Measurements from ENCODE around the gene SOX11. TPM values are rescaled to one million over a fixed set of nuclear protein-coding genes. Genes with fewer than 3 reads are reported as not detected.

SOX11 gene
- total RNA-seq, 1 donor from 2014 or later, result not detected

GRCh38 chr2:5722236-5722635, 30.1 kb downstream of the SOX11 start:
- DNase-seq (ENCODE audit: low spot score), result no peak

GRCh38 chr2:5723791-5724735, 31.9 kb downstream of the SOX11 start:
- no peak for DNase-seq (ENCODE audit: low spot score)

- no peak for DNase-seq (ENCODE audit: low spot score)
Observed at GRCh38 chr2:5725072-5725471, 32.9 kb downstream of the SOX11 start.

GRCh38 chr2:5725794-5726463, 33.7 kb downstream of the SOX11 start:
- DNase-seq (ENCODE audit: low spot score), result no peak

- no peak for DNase-seq (ENCODE audit: low spot score)
Observed at GRCh38 chr2:5727235-5727634, 35.1 kb downstream of the SOX11 start.

- no peak for DNase-seq (ENCODE audit: low spot score)
Observed at GRCh38 chr2:5729416-5729815, 37.2 kb downstream of the SOX11 start.

GRCh38 chr2:5730386-5730785, 38.2 kb downstream of the SOX11 start:
- DNase-seq (ENCODE audit: low spot score), result no peak

GRCh38 chr2:5734859-5735520, 42.8 kb downstream of the SOX11 start:
- DNase-seq (ENCODE audit: low spot score), result no peak

- no peak for DNase-seq (ENCODE audit: low spot score)
Observed at GRCh38 chr2:5735521-5735861, 43.3 kb downstream of the SOX11 start.

GRCh38 chr2:5736050-5736449, 43.9 kb downstream of the SOX11 start:
- DNase-seq (ENCODE audit: low spot score), result no peak

- no peak for DNase-seq (ENCODE audit: low spot score)
Observed at GRCh38 chr2:5736886-5737285, 44.7 kb downstream of the SOX11 start.

- DNase-seq (ENCODE audit: low spot score), result no peak
Observed at GRCh38 chr2:5740053-5740452, 47.9 kb downstream of the SOX11 start.

- DNase-seq (ENCODE audit: low spot score), result no peak
Observed at GRCh38 chr2:5740817-5741216, 48.6 kb downstream of the SOX11 start.

GRCh38 chr2:5741242-5741641, 49.1 kb downstream of the SOX11 start:
- DNase-seq (ENCODE audit: low spot score), result no peak

- no peak for DNase-seq (ENCODE audit: low spot score)
Observed at GRCh38 chr2:5742126-5742525, 49.9 kb downstream of the SOX11 start.

GRCh38 chr2:5748391-5748790, 56.2 kb downstream of the SOX11 start:
- no peak for DNase-seq (ENCODE audit: low spot score)

- DNase-seq (ENCODE audit: low spot score), result no peak
Observed at GRCh38 chr2:5748946-5749345, 56.8 kb downstream of the SOX11 start.

GRCh38 chr2:5749347-5749746, 57.2 kb downstream of the SOX11 start:
- DNase-seq (ENCODE audit: low spot score), result no peak

Measured in mesenteric fat pad (tissue), 1 donor.